Thyroid gland (tissue), 4 donors: ENCODE data around the gene PPM1N.

Source experiments
- CTCF ChIP-seq, 6 experiments: fragments of 200-600 bp in 3 of 6; fragments of 450-650 bp in 3 of 6; sonication (generic) in 3 of 6; IDR thresholded peaks; one replicate each; pipeline ENCODE4 v1.5.1; 2016 to 2019; ENCODE audit warnings: antibody characterized with exemption in 6 of 6, mild to moderate bottlenecking in 2 of 6, inconsistent platforms in 1 of 6, moderate library complexity in 1 of 6
- POLR2A ChIP-seq, 2 donors: fragments of 450-650 bp; IDR thresholded peaks; one replicate each; pipeline ENCODE4 v1.6.1; 2017; ENCODE audit warnings: antibody characterized with exemption in 2 of 2, mild to moderate bottlenecking in 2 of 2, moderate library complexity in 1 of 2

- no peak for TF ChIP-seq CTCF (IDR thresholded peaks at IDR 0.05)
- TF ChIP-seq POLR2A (IDR thresholded peaks at IDR 0.05) = no peak
Measured at GRCh38 chr19:45484273-45484945, 13.8 kb upstream of the PPM1N start.
